DMS53 treated with DMSO at 0.1 percent for 48 hours (cell line): Measurements from ENCODE around the gene REEP6.
A peak's percentile ranks its signal among the peaks of the same experiment; 100 is the strongest.

Experiments
- DNase-seq: peaks from one replicate; lab custom pipeline; 2025; ENCODE audit not compliant: unreplicated experiment; lab: John Stamatoyannopoulos, UW

REEP6 gene

DNA sequence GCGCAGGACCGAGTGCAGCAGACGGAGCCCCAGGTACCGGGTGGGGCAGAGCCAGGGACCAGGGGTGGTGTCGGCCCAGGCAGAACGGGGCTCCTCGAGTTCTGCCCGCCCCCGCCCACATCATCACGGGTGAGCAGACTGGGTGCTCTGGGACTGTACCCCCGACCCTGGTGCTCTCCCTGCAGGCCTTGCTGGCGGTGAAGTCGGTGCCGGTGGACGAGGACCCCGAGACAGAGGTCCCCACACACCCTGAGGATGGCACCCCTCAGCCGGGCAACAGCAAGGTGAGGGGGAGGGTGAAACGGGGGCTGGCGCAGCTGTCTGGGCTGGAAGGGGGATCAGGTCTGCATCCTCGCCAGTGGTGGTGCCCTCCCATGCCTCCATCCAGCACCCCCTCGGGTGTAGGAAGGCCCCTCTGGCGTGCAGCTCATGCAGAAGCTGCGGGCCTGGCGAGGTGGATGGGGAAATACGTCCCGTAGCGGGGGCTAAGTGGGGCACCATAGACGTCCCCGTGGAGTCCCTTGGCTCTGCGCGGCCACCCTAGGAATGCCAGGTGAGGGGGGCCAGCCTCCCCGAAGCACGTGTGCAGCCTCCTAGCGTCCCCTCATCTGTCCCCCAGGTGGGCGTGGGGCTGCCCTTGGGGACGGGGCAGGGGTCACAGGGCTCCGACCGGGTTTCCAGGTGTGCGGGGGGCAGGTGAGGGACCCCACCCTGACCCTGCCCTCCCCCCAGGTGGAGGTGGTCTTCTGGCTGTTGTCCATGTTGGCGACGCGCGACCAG lies 34.7 kb upstream of the REEP6 start:
- DNase-seq: no peak

DNA sequence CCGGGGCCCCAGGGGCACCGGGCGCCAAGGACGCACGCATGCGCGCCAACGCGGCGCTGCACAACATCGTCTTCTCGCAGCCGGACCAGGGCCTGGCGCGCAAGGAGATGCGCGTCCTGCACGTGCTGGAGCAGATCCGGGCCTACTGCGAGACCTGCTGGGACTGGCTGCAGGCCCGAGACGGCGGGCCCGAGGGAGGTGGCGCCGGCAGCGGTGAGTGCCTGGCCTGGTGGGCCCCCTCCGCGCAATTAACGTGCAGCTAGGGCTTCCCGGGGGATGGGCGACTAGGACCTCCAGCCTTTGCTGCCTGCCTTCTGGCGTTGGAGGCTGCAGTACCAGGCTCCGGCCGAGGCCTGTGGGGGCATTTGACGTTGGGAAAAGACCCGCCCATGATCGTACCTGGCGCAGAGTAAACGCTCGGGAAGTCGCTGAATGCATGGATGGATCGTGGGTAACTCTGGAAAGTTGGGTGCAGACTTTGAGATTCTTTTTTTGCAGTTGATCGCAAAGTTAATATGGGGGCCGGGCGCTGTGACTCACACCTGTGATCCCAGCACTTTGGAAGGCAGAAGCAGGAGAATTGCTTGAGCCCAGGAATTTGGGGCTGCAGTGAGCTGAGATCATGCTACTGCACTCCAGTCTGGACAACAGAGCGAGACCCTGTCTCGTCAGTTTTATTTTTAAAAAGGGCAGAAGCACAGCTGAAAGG lies 33.8 kb upstream of the REEP6 start:
- DNase-seq: no peak

DNA sequence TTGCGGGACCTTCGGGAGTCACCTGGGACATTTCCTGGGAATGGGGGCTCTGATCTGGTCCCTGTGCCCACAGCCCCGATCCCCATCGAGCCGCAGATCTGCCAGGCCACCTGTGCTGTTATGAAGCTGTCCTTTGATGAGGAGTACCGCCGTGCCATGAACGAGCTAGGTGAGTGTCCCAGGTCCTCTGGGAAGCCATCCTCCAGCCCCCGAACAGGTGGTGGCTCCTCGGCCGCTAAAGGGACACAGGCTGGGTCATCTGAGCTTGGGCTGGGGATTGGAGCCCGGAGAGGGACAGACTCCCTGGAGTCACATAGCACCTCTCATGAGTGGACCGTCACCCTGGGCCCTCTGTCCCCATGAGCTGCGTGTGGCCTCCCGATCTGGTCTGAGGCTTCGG lies 33.1 kb upstream of the REEP6 start:
- DNase-seq: no peak

DNA sequence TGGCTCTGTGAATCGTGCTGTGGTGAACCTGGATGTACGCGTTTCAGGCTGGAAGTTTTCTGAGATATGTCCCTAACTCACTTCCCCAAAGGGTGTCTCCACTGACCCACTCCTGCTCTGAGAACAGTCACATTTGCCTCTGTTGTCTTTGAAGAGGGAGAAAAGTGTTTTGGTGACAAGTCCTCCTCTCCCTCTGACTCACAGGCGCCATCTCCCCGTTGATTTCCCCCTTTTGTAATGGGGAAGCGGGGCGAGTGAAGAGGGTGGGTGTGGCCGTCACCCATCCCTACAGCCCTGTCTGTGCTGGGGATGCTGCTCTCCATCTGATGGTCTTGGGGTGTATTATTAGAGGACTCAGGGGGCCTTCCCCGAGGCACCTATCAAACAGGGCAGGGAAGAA lies 31.5 kb upstream of the REEP6 start:
- no peak for DNase-seq

DNA sequence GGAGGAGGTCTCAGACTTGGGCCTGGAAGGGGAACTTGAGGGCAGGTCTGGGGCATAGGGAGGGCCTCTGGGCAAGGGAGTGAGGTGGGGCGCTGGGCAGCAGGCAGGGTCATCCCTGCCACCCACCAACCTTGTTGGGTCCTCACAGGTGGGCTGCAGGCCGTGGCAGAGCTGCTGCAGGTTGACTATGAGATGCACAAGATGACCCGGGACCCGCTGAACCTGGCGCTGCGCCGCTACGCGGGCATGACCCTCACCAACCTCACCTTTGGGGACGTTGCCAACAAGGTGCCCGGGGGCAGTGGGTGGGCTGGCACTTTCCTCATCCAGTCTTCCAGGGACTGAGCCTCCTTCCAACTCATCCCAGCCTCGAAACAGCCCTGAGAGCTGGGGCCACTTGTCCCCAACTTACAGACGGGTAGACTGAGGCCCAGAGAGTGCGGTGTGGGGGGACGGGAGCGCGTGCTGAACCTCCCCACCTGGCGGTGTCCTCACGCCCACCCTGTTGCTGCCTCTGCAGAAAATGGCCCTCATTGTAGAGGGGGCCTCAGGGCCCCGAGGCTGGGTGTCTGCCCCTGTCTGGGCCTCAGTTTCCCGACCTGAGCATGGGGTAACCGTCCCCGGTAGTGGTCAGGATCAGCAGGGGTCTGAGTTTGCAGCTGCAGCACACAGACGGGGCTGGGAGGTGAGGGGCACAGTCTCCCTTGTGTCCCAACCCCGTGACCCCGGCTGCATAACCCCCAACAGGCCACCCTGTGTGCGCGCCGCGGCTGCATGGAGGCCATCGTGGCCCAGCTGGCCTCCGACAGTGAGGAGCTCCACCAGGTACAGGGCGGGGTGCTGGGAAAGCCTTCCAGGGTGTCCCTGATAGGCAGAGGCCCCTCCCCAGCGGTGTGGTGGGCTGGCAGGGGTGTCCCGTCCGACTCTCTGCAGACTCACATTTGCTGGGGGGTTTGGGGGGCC lies 30.7 kb upstream of the REEP6 start:
- DNase-seq: no peak

DNA sequence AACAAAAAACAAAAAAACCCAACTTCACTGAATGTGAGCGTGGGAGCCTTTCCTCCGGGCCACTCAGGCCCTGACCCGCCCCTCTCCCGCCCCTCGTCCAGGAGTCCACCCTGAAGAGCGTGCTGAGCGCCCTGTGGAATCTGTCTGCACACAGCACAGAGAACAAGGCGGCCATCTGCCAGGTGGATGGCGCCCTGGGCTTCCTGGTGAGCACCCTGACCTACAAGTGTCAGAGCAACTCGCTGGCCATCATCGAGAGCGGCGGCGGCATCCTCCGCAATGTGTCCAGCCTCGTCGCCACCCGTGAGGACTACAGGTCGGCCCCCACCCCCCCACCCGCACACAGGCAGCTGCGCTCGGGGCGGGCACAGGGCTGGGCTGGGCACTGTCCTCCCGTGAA lies 29.1 kb upstream of the REEP6 start:
- no peak for DNase-seq

DNA sequence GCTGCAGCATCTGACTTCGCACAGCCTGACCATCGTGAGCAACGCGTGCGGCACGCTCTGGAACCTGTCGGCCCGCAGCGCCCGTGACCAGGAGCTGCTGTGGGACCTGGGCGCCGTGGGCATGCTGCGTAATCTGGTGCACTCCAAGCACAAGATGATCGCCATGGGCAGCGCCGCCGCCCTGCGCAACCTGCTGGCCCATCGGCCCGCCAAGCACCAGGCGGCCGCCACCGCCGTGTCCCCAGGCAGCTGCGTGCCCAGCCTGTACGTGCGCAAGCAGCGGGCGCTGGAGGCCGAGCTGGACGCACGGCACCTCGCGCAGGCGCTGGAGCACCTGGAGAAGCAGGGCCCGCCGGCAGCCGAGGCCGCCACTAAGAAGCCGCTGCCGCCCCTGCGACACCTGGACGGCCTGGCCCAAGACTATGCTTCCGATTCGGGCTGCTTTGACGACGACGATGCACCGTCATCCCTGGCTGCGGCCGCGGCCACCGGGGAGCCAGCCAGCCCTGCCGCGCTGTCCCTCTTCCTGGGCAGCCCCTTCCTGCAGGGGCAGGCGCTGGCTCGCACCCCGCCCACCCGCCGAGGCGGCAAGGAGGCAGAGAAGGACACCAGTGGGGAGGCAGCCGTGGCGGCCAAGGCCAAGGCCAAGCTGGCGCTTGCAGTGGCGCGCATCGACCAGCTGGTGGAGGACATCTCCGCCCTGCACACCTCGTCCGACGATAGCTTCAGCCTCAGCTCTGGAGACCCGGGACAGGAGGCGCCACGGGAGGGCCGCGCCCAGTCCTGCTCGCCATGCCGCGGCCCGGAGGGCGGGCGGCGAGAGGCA lies 25.6 kb upstream of the REEP6 start:
- DNase-seq: peak; percentile 46

DNA sequence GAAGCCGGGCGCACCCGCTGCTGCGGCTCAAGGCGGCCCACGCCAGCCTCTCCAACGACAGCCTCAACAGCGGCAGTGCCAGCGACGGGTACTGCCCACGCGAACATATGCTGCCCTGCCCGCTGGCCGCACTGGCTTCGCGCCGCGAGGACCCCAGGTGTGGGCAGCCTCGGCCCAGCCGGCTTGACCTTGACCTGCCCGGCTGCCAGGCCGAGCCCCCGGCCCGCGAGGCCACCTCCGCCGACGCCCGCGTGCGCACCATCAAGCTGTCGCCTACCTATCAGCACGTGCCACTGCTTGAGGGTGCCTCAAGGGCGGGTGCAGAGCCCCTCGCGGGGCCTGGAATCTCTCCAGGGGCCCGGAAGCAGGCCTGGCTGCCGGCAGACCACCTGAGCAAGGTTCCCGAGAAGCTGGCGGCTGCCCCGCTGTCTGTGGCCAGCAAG lies 24.9 kb upstream of the REEP6 start:
- DNase-seq: no peak

DNA sequence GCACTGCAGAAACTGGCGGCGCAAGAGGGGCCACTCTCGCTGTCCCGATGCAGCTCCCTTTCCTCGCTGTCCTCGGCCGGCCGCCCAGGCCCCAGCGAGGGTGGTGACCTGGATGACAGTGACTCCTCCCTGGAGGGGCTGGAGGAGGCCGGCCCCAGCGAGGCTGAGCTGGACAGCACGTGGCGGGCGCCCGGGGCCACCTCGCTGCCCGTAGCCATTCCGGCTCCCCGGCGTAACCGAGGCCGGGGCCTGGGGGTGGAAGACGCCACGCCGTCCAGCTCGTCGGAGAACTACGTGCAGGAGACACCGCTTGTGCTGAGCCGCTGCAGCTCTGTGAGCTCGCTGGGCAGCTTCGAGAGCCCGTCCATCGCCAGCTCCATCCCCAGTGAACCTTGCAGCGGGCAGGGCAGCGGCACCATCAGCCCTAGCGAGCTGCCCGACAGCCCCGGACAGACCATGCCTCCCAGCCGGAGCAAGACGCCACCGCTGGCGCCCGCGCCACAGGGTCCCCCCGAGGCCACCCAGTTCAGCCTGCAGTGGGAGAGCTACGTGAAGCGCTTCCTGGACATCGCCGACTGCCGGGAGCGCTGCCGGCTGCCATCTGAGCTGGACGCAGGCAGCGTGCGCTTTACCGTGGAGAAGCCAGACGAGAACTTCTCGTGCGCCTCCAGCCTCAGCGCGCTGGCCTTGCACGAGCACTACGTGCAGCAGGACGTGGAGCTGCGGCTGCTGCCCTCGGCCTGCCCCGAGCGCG lies 24.3 kb upstream of the REEP6 start:
- DNase-seq: no peak

DNA sequence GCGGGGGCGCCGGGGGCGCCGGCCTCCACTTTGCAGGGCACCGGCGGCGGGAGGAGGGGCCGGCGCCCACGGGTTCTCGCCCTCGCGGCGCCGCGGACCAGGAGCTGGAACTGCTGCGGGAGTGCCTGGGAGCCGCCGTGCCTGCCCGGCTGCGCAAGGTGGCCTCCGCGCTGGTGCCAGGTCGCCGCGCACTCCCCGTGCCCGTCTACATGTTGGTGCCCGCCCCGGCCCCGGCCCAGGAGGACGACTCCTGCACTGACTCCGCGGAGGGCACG lies 23.8 kb upstream of the REEP6 start:
- DNase-seq: no peak

DNA sequence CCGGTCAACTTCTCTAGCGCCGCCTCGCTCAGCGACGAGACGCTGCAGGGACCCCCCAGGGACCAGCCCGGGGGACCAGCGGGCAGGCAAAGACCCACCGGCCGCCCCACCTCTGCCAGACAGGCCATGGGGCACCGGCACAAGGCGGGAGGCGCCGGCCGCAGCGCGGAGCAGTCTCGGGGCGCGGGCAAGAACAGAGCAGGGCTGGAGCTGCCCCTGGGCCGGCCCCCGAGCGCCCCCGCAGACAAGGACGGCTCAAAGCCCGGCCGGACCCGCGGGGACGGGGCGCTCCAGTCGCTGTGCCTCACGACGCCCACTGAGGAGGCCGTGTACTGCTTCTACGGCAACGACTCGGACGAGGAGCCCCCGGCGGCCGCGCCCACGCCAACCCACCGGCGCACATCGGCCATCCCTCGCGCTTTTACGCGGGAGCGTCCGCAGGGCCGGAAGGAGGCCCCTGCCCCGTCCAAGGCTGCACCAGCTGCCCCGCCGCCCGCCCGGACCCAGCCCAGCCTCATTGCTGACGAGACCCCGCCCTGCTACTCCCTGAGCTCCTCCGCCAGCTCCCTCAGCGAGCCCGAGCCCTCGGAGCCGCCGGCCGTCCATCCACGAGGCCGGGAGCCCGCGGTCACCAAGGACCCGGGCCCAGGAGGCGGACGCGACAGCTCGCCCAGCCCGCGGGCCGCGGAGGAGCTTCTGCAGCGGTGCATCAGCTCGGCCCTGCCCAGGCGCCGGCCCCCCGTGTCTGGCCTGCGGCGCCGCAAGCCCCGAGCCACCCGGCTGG lies 23.3 kb upstream of the REEP6 start:
- DNase-seq: no peak

DNA sequence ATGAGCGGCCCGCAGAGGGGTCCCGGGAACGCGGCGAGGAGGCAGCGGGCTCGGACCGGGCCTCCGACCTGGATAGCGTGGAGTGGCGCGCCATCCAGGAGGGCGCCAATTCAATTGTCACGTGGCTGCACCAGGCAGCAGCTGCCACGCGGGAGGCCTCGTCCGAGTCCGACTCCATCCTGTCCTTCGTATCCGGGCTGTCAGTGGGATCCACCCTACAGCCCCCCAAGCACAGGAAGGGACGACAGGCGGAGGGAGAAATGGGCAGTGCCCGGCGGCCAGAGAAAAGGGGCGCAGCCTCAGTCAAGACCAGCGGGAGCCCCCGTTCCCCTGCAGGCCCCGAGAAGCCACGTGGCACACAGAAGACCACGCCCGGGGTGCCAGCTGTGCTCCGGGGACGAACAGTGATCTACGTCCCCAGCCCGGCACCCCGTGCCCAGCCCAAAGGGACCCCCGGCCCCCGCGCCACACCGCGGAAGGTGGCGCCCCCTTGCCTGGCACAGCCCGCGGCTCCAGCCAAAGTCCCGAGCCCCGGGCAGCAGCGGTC lies 22.6 kb upstream of the REEP6 start:
- DNase-seq: no peak

DNA sequence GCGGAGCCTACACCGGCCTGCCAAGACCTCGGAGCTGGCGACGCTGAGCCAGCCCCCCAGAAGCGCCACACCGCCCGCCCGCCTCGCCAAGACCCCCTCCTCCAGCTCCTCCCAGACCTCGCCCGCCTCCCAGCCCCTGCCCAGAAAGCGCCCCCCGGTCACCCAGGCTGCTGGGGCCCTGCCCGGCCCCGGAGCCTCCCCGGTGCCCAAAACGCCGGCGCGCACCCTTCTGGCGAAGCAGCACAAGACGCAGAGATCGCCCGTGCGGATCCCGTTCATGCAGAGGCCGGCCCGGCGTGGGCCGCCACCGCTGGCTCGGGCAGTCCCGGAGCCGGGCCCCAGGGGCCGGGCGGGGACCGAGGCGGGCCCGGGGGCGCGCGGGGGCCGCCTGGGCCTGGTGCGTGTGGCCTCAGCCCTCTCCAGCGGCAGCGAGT lies 22.1 kb upstream of the REEP6 start:
- no peak for DNase-seq

DNA sequence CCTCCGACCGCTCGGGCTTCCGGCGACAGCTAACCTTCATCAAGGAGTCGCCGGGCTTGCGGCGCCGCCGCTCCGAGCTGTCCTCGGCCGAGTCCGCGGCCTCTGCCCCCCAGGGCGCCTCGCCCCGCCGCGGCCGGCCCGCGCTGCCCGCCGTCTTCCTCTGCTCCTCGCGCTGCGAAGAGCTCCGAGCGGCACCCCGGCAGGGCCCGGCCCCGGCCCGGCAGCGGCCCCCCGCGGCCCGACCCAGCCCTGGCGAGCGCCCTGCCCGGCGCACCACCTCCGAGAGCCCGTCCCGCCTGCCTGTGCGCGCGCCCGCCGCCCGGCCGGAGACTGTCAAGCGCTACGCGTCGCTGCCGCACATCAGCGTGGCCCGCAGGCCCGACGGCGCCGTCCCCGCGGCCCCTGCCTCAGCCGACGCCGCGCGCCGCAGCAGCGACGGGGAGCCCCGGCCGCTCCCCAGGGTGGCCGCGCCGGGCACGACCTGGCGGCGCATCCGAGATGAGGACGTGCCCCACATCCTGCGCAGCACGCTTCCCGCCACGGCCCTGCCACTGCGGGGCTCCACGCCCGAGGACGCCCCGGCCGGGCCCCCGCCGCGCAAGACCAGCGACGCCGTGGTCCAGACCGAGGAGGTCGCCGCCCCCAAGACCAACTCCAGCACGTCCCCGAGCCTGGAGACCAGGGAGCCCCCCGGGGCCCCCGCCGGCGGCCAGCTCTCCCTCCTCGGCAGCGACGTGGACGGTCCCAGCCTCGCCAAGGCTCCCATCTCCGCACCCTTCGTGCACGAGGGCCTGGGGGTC lies 21.5 kb upstream of the REEP6 start:
- DNase-seq: no peak

DNA sequence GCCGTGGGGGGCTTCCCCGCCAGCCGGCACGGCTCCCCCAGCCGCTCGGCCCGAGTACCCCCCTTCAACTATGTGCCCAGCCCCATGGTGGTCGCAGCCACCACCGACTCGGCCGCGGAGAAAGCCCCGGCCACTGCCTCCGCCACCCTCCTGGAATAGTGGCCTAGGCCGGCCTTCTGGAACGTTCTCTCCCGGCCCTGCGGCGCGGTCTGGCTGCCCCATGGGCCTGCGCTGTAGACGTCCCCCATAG lies 21.0 kb upstream of the REEP6 start:
- DNase-seq: no peak

DNA sequence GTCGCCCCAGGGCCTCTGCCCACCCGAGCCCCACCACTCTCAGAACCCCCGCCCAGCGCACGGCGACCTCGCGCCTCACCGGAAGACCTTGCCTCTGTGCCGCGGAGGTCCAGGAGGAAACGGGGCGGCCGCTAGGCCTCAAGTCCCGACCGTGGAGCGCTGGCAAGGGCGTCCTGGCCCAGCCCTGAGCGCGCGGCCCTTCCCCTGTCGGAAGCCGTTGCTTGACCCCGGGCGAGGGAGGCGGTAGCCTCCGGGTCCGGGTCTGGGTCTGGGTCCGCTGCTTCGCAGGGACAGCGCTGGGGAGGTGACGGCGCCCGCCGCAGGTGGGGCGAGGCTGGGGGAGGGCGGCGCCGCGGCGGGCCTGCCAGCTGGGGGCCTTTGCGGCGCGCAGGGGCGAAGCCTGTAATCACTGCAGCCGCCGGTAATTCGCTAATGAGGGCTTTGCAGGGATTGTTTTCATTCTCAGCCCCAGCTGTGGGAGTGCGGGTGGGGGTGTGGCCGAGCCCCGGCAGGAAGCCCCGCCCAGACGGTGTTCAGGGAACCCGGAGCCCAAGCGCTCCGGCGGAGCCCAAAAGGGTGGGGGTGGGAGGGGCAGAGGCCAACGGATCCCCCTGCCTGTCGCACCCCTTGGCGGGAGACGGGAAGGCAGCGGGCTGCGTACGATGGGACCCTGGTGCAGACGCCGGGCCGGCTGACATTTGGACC lies 20.5 kb upstream of the REEP6 start:
- no peak for DNase-seq

DNA sequence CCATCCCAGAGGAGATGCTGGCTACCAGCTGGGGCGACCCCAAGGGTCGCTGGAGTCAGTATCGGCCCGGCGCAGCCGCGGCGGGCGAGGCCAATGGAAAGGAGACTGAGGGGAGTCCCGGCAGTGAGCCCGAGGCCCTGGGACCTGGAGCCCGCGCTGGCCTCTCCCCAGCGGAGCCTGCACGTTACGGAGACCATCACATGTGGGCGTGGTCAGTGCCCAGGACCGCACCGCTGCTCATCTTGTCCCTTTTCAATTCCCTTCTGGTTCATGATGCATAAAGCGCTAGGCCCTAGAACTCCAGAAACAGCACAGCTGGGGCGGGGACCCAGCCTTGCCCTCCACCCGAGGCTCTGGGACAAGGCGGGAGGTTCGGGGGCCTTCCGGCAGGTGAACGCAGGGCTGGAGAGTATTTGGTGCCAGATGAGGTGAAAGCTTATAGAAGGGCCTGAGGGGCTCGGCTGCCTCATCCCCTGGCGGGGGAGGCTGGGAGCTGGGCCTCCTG lies 19.9 kb upstream of the REEP6 start:
- no peak for DNase-seq
